Heart left ventricle (tissue), 13 donors: ENCODE data around the gene CCM2L.

Source experiments
- POLR2A ChIP-seq, 2 donors: fragments of 450-650 bp; IDR thresholded peaks; one replicate each; pipeline ENCODE4 v1.6.1; 2017; ENCODE audit warnings: antibody characterized with exemption in 2 of 2, mild to moderate bottlenecking in 2 of 2, moderate library complexity in 2 of 2
- TF ChIP-seq, protein P1 (sequence below), 12 donors: fragments of 200-600 bp; sonication (generic) in 4 of 12; IDR thresholded peaks; one replicate each; pipeline versions ENCODE4 v1.5.0 to v1.8.0; 2018 to 2022; ENCODE audit warnings: antibody characterized with exemption in 12 of 12, mild to moderate bottlenecking in 5 of 12
- donor health status: ischemic (EF 13 %, LVEDD 7.1; RV severe dilation, severe dysfunction).
- donor health status: DM: no; HTN: yes; CAD: no.
- donor health status: DM: no; HTN: no; CAD: no.
- donor health status: ischemic (EF 25% LVEDD 6.9; RV normal size, moderate dysfunction).
- donor health status: ischemic (EF 25% LVEDD 5.7; RV mildly dilated, moderate dysfunction).
- donor health status: ischemic (EF 35%, LVEDD 5.7; RV mildly dilated, moderate dysfunction).
- donor health status: nonischemic (EF 11% LVEDD 7.7; RV severe dilation, severe dysfunction).
- donor health status: DM: yes; HTN: yes; CAD: no.
- donor health status: PGD.
- donor health status: ischemic (EF 29% LVEDD 5.4; RV normal size, mild dysfunction).
- donor health status: nonischemic (EF 23%, LVEDD 6.1; RV moderate dilation, normal function).

DNA sequence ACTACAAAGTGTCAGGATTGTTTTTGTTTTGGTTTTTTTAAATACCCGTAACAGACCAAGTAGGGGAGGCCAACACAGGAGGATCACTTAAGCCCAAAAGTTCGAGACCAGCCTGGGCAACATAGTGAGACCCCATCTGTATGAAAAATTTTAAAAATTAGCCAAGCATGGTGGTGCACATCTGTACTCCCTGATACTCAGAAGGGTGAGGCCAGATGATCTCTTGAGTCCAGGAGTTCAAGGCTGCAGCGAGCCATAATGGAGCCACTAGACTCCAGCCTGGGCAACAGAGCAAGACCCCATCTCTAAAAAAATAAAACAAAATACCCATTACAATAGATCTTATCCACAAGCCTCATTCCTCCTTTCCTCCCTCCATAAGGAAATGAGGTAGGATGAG lies 70.5 kb downstream of the CCM2L start:
- TF ChIP-seq, protein P1, sequence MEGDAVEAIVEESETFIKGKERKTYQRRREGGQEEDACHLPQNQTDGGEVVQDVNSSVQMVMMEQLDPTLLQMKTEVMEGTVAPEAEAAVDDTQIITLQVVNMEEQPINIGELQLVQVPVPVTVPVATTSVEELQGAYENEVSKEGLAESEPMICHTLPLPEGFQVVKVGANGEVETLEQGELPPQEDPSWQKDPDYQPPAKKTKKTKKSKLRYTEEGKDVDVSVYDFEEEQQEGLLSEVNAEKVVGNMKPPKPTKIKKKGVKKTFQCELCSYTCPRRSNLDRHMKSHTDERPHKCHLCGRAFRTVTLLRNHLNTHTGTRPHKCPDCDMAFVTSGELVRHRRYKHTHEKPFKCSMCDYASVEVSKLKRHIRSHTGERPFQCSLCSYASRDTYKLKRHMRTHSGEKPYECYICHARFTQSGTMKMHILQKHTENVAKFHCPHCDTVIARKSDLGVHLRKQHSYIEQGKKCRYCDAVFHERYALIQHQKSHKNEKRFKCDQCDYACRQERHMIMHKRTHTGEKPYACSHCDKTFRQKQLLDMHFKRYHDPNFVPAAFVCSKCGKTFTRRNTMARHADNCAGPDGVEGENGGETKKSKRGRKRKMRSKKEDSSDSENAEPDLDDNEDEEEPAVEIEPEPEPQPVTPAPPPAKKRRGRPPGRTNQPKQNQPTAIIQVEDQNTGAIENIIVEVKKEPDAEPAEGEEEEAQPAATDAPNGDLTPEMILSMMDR (IDR thresholded peaks at IDR 0.05) = no peak
- no peak for TF ChIP-seq POLR2A (IDR thresholded peaks at IDR 0.05)
